Measurements from ENCODE around the gene KIAA0319L. TPM values are rescaled to one million over a fixed set of nuclear protein-coding genes. Genes with fewer than 3 reads are reported as not detected.

Gene KIAA0319L
- total and polyA plus RNA-seq, 2 experiments from 2014 or later = 16.6 to 28.3 TPM

DNA sequence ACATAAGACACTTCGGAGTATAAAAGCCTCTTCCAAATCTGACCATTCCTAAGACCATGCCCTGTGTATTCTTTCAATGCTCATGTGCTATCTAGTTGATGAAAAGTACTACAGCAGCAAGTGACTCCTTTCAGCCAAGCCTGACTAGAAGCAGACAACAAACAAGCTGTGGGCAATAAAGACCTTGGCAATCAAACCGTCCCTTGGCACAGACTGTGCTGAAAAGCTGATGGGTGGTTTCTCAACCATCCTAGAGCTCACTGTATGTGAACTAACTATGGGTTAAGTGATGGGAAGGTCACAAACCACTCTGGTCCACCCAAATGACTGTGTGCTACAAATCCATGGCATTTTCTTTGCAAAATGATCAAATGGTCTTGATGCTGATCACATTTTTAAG, 94.0 kb downstream of the KIAA0319L start:
- Histone ChIP-seq H3K79me2 (ENCODE audit: insufficient read depth) (no peaks in the 10 kb centered on the region), H3F3A (ENCODE audit: insufficient read depth) (peaks cover under 1% of the 10 kb centered on the region; the same call in 1 of the 2 replicates), H4K20me1 (ENCODE audit: insufficient read depth) (no peaks in the 10 kb centered on the region), H2AFZ (no peak overlapping the region), H3K4me1 (ENCODE audit: insufficient read depth) (no peaks in the 10 kb centered on the region), H3K4me2 (ENCODE audit: unreplicated experiment) (no peak overlapping the region), H3K36me3 (ENCODE audit: low read depth) (peaks cover 17% of the 10 kb centered on the region; the same call in 1 of the 2 replicates), H3K9me2 (ENCODE audit: insufficient read depth) (no peaks in the 10 kb centered on the region), H3K9ac (no peak overlapping the region), H3K27ac (no peak overlapping the region), H3K9me3 (ENCODE audit: low read depth) (no peaks in the 10 kb centered on the region), H3K27me3 (replicated peaks; ENCODE audit: insufficient read depth) (no peaks in the 10 kb centered on the region), H3K4me3 (no peak overlapping the region)
- no peak for TF ChIP-seq EZH2phosphoT487 (IDR thresholded peaks at IDR 0.05; ENCODE audit: insufficient read depth, low read depth)
- no peak for TF ChIP-seq EZH2 (IDR thresholded peaks at IDR 0.05; ENCODE audit: insufficient read depth, poor library complexity, severe bottlenecking)
- no peak for DNase-seq
- in situ Hi-C loops (cut with MboI) = no loop called here
- WGBS, 2 experiments (ENCODE audit: low coverage in 1 of 2, low lambda C conversion rate in 2 of 2, missing lambda C conversion rate in 2 of 2) = 47 to 48% methylated on average over 2 of the region's 2 CpGs

DNA sequence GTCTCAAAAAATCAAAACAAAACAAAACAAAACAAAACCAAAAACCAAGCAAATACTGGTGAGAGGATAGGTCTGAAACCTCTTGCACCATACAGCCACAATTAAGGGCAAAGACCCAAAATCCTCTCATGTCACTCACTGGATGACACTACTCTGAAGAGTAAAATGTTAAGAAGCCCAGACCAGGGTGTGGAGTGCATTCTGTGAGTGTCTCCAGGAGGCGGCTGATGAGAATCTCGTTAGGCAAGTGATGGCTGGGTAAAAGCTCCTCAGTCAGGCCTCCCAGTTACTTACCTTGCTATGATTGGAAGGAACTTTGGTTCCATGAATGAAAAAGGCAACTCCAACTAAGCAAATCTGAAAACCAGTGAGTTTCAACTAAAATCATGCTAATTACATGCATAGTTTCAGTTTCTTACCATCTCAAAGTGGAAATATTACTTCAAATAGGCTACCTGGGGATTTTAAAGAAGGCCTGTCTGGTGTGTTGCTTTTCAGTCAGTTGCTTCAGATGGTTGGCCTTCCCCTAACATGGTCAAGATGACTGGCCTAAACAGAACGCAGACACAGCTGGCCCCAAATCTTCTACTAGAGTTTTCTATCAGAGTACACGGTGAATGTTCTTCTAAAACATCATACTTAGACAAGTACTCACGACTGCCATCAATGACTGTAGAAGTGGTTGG, 95.1 kb downstream of the KIAA0319L start:
- Histone ChIP-seq H3K9me2 (ENCODE audit: insufficient read depth) (no peaks in the 10 kb centered on the region), H3K4me3 (no peak overlapping the region), H3K4me2 (ENCODE audit: unreplicated experiment) (no peak overlapping the region), H3K36me3 (ENCODE audit: low read depth) (peaks cover 17% of the 10 kb centered on the region; the same call in 1 of the 2 replicates), H3K27me3 (replicated peaks; ENCODE audit: insufficient read depth) (no peaks in the 10 kb centered on the region), H3K9ac (no peak overlapping the region), H3K79me2 (ENCODE audit: insufficient read depth) (no peaks in the 10 kb centered on the region), H3K9me3 (ENCODE audit: low read depth) (no peaks in the 10 kb centered on the region), H3K4me1 (ENCODE audit: insufficient read depth) (no peaks in the 10 kb centered on the region), H2AFZ (no peak overlapping the region), H3F3A (ENCODE audit: insufficient read depth) (no peaks in the 10 kb centered on the region), H3K27ac (no peak overlapping the region), H4K20me1 (ENCODE audit: insufficient read depth) (no peaks in the 10 kb centered on the region)
- 97% methylated on average over 5 of the region's 5 CpGs for WGBS, 2 experiments (ENCODE audit: low coverage in 1 of 2, low lambda C conversion rate in 2 of 2, missing lambda C conversion rate in 2 of 2)
- DNase-seq = no peak
- in situ Hi-C loops (cut with MboI) = no loop called here
- TF ChIP-seq EZH2 (IDR thresholded peaks at IDR 0.05; ENCODE audit: insufficient read depth, poor library complexity, severe bottlenecking) = no peak
- TF ChIP-seq EZH2phosphoT487 (IDR thresholded peaks at IDR 0.05; ENCODE audit: insufficient read depth, low read depth) = no peak

DNA sequence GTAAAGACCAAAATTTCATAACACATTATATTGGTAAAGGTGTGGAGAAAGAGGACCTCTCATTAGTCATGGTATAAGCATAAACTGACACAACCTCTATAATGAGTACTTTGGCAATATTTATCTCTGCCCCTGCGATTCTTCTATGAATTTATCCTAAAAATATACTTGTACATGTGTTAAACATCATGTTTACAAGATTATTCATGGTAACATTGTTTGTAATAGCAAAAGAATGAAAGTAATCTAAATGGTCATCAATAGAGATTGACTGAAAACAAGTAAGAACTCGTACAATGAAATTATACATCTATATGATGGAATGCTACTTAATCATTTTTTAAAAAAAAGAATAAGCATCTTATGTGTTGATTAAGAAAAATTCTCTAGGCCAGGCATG, 96.4 kb downstream of the KIAA0319L start:
- no peaks in the 10 kb centered on the region for H3K79me2 ChIP-seq (ENCODE audit: insufficient read depth)
- no peak overlapping the region for H3K27ac ChIP-seq
- 80 to 83% methylated on average over 2 of the region's 2 CpGs for WGBS, 2 experiments (ENCODE audit: low coverage in 1 of 2, low lambda C conversion rate in 2 of 2, missing lambda C conversion rate in 2 of 2)
- no peak overlapping the region for H3K4me2 ChIP-seq (ENCODE audit: unreplicated experiment)
- no peaks in the 10 kb centered on the region for H3K9me2 ChIP-seq (ENCODE audit: insufficient read depth)
- H2AFZ ChIP-seq = no peak overlapping the region
- H3K9ac ChIP-seq = no peak overlapping the region
- DNase-seq = no peak
- H3F3A ChIP-seq (ENCODE audit: insufficient read depth) = 0 out of 2 replicates have a peak, but pooled peaks cover 3% of the 10 kb centered on the region
- no peaks in the 10 kb centered on the region for H3K9me3 ChIP-seq (ENCODE audit: low read depth)
- H3K4me3 ChIP-seq = no peak overlapping the region
- peaks cover 17% of the 10 kb centered on the region; the same call in 1 of the 2 replicates for H3K36me3 ChIP-seq (ENCODE audit: low read depth)
- no peaks in the 10 kb centered on the region for H3K4me1 ChIP-seq (ENCODE audit: insufficient read depth)
- TF ChIP-seq EZH2 (IDR thresholded peaks at IDR 0.05; ENCODE audit: insufficient read depth, poor library complexity, severe bottlenecking) (no peak), EZH2phosphoT487 (IDR thresholded peaks at IDR 0.05; ENCODE audit: insufficient read depth, low read depth) (no peak)
- in situ Hi-C loops (cut with MboI) = no loop called here
- no peaks in the 10 kb centered on the region for H3K27me3 ChIP-seq (replicated peaks; ENCODE audit: insufficient read depth)
- no peaks in the 10 kb centered on the region for H4K20me1 ChIP-seq (ENCODE audit: insufficient read depth)

DNA sequence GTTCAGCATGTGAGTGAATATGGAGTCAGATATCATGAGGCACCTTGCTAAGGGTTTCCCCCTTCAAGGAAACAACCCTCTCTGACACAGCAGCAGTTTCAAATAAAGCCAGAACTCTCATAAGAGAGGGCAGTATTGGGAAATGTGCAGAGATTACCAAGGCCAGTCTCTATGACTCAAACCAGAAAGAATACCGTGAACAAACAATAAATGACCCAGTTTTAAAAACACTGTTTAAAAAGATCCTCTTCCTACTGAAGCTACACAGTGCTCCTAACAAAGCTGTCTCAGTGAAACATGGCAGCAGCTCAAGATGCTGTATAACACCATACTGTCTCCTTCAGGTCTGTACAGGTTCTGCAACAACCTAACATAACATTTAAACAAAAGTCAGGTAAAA, 102.6 kb downstream of the KIAA0319L start:
- Histone ChIP-seq H4K20me1 (ENCODE audit: insufficient read depth) (no peaks in the 10 kb centered on the region), H3K27ac (peak overlapping the region; percentile 77), H3F3A (ENCODE audit: insufficient read depth) (peaks cover 40% of the 10 kb centered on the region), H3K9me3 (ENCODE audit: low read depth) (no peaks in the 10 kb centered on the region), H3K4me1 (ENCODE audit: insufficient read depth) (peaks cover 35% of the 10 kb centered on the region), H3K4me2 (ENCODE audit: unreplicated experiment) (peak overlapping the region; percentile 51), H3K9ac (peak overlapping the region; percentile 45), H3K27me3 (replicated peaks; ENCODE audit: insufficient read depth) (no peaks in the 10 kb centered on the region), H3K79me2 (ENCODE audit: insufficient read depth) (no peaks in the 10 kb centered on the region), H3K36me3 (ENCODE audit: low read depth) (peaks cover 5% of the 10 kb centered on the region), H3K9me2 (ENCODE audit: insufficient read depth) (no peaks in the 10 kb centered on the region), H3K4me3 (no peak overlapping the region), H2AFZ (no peak overlapping the region)
- TF ChIP-seq EZH2phosphoT487 (IDR thresholded peaks at IDR 0.05; ENCODE audit: insufficient read depth, low read depth) (no peak), EZH2 (IDR thresholded peaks at IDR 0.05; ENCODE audit: insufficient read depth, poor library complexity, severe bottlenecking) (no peak)
- in situ Hi-C loops (cut with MboI) = loop anchor here (5.0 to 10.0 kb wide), 2 partner anchors 108 to 260 kb away; partner anchors contain the start of gene C1orf216
- peak; percentile 89 for DNase-seq
- 0% methylated on average over 1 of the region's 1 CpG for WGBS, 2 experiments (ENCODE audit: low coverage in 1 of 2, low lambda C conversion rate in 2 of 2, missing lambda C conversion rate in 2 of 2)
